Right lobe of liver (tissue), 4 donors: ENCODE results near the gene IL13RA1.

ENCODE experiments used
- CTCF ChIP-seq, 4 donors: fragments of 200-600 bp in 3 of 4; fragments of 450-650 bp in 1 of 4; IDR thresholded peaks; one replicate each; pipeline versions ENCODE4 v1.5.1 to v1.8.0; 2016 to 2022; ENCODE audit warnings: antibody characterized with exemption in 4 of 4, mild to moderate bottlenecking in 2 of 4
- POLR2A ChIP-seq: fragments of 450-650 bp; IDR thresholded peaks from one replicate; pipeline ENCODE4 v1.6.1; 2017; ENCODE audit warnings: antibody characterized with exemption, mild to moderate bottlenecking
- donor health status: DM: no; HTN: no; CAD: no.
- donor health status: DM: no; HTN: no; CAD: no.
- donor health status: DM: no; HTN: yes; CAD: no.

- TF ChIP-seq CTCF (IDR thresholded peaks at IDR 0.05) (no peak), POLR2A (no peak)
These were observed 45.0 kb upstream of the IL13RA1 start for GRCh38 chrX:118682258-118683014.
